Esophagus muscularis mucosa (tissue), 4 donors: ENCODE data around the gene ESPL1.

Experiments used
- EP300 ChIP-seq: sonication (generic); formaldehyde crosslinking; IDR thresholded peaks from one replicate; pipeline ENCODE4 v1.6.1; 2017; ENCODE audit warnings: antibody characterized with exemption
- POLR2A ChIP-seq: fragments of 450-650 bp; IDR thresholded peaks from one replicate; pipeline ENCODE4 v1.6.1; 2017; ENCODE audit warnings: antibody characterized with exemption, moderate library complexity, mild to moderate bottlenecking, low read depth
- POLR2AphosphoS5 ChIP-seq, 2 donors: sonication (generic); formaldehyde crosslinking; IDR thresholded peaks; one replicate each; pipeline ENCODE4 v1.6.1; 2017; ENCODE audit warnings: antibody characterized with exemption in 2 of 2
- TF ChIP-seq, protein P1 (sequence below), 3 experiments: fragments of 200-600 bp in 2 of 3; fragments of 450-650 bp in 1 of 3; sonication (generic) in 2 of 3; IDR thresholded peaks; one replicate each; pipeline ENCODE4 v1.5.1; 2017 to 2019; ENCODE audit warnings: antibody characterized with exemption in 3 of 3, mild to moderate bottlenecking in 2 of 3, moderate library complexity in 1 of 3

DNA sequence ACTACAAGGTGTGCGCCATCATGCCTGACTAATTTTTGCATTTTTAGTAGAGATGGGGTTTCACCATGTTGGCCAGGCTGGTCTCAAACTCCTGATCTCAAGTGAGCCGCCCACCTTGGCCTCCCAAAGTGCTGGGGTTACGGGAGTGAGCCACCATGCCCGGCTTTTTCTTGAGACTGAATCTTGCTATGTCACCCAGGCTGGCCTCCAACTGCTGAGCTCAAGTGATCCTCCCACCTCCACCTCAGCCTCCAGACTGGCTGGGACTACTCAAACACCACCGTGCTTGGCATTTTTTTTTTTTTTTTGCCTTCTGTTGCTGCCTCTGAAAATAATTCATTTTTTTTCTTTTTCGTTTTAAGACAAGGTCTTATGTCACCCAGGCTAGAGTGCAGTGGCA, 8.2 kb upstream of the ESPL1 start:
- TF ChIP-seq POLR2A = no peak
- no peak for TF ChIP-seq POLR2AphosphoS5 (IDR thresholded peaks at IDR 0.05)
- TF ChIP-seq, protein P1, sequence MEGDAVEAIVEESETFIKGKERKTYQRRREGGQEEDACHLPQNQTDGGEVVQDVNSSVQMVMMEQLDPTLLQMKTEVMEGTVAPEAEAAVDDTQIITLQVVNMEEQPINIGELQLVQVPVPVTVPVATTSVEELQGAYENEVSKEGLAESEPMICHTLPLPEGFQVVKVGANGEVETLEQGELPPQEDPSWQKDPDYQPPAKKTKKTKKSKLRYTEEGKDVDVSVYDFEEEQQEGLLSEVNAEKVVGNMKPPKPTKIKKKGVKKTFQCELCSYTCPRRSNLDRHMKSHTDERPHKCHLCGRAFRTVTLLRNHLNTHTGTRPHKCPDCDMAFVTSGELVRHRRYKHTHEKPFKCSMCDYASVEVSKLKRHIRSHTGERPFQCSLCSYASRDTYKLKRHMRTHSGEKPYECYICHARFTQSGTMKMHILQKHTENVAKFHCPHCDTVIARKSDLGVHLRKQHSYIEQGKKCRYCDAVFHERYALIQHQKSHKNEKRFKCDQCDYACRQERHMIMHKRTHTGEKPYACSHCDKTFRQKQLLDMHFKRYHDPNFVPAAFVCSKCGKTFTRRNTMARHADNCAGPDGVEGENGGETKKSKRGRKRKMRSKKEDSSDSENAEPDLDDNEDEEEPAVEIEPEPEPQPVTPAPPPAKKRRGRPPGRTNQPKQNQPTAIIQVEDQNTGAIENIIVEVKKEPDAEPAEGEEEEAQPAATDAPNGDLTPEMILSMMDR (IDR thresholded peaks at IDR 0.05) = no peak
- no peak for TF ChIP-seq EP300
